ENCODE data around the gene ZSCAN16.

GRCh38 chr6:28140616-28141015 is 16.2 kb downstream of the ZSCAN16 start:
- TF ChIP-seq CTCF (IDR thresholded peaks at IDR 0.05; ENCODE audit: insufficient read depth, low read length, poor library complexity, severe bottlenecking), result no peak
- no peak for TF ChIP-seq EZH2phosphoT487 (conservative IDR thresholded peaks at IDR 0.05; ENCODE audit: low read length)

Data from SU-DHL-6 (cell line).